Hepatocyte (in vitro differentiated cells): ENCODE measurements around the gene FOXA1.

Experiments used
- EZH2phosphoT487 ChIP-seq: fragments of 200-600 bp; sonication (generic); IDR thresholded peaks from one replicate; pipeline ENCODE4 v1.6.1; 2018; ENCODE audit warnings: antibody characterized with exemption, mild to moderate bottlenecking, low read depth, moderate library complexity; ENCODE audit not compliant: unreplicated experiment, severe bottlenecking
- TF ChIP-seq, protein P1 (sequence below): fragments of 200-600 bp; sonication (generic); IDR thresholded peaks from 2 replicates; pipeline ENCODE4 v1.5.1; 2016; ENCODE audit warnings: antibody characterized with exemption, mild to moderate bottlenecking; ENCODE audit not compliant: poor library complexity

DNA sequence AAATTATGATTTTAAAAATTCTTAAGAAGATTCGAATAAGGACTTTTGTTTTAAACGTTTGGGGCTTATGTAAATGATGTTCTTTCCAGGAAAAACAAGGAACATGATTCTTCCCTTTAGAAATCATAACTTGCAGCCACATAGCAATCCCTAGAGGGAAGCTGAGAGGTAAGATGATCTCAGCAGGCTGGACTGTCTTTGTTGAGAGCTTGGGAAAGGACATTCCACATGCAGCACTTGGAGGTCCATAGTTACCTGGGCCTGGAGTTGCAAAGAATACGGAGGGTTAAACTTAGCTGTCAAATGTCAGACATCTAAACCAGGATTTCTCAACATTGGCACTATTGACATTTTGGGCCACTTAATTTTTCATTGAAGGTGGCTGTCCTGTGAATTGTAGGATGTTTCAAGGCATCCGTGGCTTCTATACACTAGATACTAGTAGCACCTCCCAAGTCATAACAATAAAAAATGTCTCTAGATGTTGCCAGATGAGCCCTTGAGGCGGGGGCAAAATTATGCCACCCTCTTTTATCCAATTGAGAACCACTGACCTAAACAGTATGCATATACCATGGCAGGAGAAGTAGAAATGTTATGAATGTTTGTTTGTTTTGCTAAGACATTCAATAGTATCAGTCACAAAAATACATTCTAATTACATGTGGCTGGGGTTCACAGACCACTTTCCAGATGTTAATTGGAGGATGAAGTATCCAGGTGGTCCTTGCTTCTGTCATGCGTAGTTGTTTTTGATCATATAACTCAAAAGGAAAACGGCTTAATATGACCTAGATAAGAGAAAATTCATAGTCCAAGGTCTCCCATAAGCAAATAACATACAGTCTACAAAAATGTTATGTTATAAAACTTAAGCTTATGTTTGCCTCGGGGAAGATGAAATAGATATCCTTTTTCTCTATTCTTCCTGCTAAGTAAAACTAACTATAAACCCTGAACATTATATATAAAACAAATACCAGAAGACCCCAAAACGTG is 30.8 kb upstream of the FOXA1 start:
- TF ChIP-seq, protein P1, sequence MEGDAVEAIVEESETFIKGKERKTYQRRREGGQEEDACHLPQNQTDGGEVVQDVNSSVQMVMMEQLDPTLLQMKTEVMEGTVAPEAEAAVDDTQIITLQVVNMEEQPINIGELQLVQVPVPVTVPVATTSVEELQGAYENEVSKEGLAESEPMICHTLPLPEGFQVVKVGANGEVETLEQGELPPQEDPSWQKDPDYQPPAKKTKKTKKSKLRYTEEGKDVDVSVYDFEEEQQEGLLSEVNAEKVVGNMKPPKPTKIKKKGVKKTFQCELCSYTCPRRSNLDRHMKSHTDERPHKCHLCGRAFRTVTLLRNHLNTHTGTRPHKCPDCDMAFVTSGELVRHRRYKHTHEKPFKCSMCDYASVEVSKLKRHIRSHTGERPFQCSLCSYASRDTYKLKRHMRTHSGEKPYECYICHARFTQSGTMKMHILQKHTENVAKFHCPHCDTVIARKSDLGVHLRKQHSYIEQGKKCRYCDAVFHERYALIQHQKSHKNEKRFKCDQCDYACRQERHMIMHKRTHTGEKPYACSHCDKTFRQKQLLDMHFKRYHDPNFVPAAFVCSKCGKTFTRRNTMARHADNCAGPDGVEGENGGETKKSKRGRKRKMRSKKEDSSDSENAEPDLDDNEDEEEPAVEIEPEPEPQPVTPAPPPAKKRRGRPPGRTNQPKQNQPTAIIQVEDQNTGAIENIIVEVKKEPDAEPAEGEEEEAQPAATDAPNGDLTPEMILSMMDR, result no peak
- TF ChIP-seq EZH2phosphoT487, result no peak
